Measurements from ENCODE around the gene ADAMTSL2.
A peak's percentile ranks its signal among the peaks of the same experiment; 100 is the strongest.

The ADAMTSL2 gene

GRCh38 chr9:133536080-133536479 is 1.6 kb downstream of the ADAMTSL2 start:
- no peak for DNase-seq

- DNase-seq: no peak
Observed at GRCh38 chr9:133536536-133536935, 2.0 kb downstream of the ADAMTSL2 start.

- no peak for DNase-seq
Observed at GRCh38 chr9:133537257-133537656, 2.8 kb downstream of the ADAMTSL2 start.

GRCh38 chr9:133538176-133538575 is 3.7 kb downstream of the ADAMTSL2 start:
- DNase-seq: no peak

- no peak for DNase-seq
Observed at GRCh38 chr9:133538851-133539833, 4.6 kb downstream of the ADAMTSL2 start.

- no peak for DNase-seq
Observed at GRCh38 chr9:133539991-133540697, 5.6 kb downstream of the ADAMTSL2 start.

- DNase-seq: no peak
Observed at GRCh38 chr9:133540698-133541025, 6.2 kb downstream of the ADAMTSL2 start.

- no peak for DNase-seq
Observed at GRCh38 chr9:133542002-133542401, 7.5 kb downstream of the ADAMTSL2 start.

GRCh38 chr9:133543772-133544467 is 9.4 kb downstream of the ADAMTSL2 start:
- no peak for DNase-seq

GRCh38 chr9:133545494-133546286 is 11.2 kb downstream of the ADAMTSL2 start:
- DNase-seq: no peak

- no peak for DNase-seq
Observed at GRCh38 chr9:133546287-133546680, 11.8 kb downstream of the ADAMTSL2 start.

GRCh38 chr9:133547116-133547515 is 12.6 kb downstream of the ADAMTSL2 start:
- DNase-seq: no peak

GRCh38 chr9:133551446-133551845 is 16.9 kb downstream of the ADAMTSL2 start:
- no peak for DNase-seq

- no peak for DNase-seq
Observed at GRCh38 chr9:133552236-133552635, 17.7 kb downstream of the ADAMTSL2 start.

- DNase-seq: no peak
Observed at GRCh38 chr9:133553123-133553522, 18.6 kb downstream of the ADAMTSL2 start.

- no peak for DNase-seq
Observed at GRCh38 chr9:133553973-133554713, 19.6 kb downstream of the ADAMTSL2 start.

GRCh38 chr9:133554729-133555128 is 20.2 kb downstream of the ADAMTSL2 start:
- DNase-seq: no peak

GRCh38 chr9:133556354-133556753 is 21.9 kb downstream of the ADAMTSL2 start:
- DNase-seq: no peak

- DNase-seq: no peak
Observed at GRCh38 chr9:133557581-133557980, 23.1 kb downstream of the ADAMTSL2 start.

GRCh38 chr9:133558191-133559126 is 24.0 kb downstream of the ADAMTSL2 start:
- peak; percentile 13 for DNase-seq

- DNase-seq: no peak
Observed at GRCh38 chr9:133560311-133560710, 25.8 kb downstream of the ADAMTSL2 start.

Measured in NCI-H146 (cell line).